GM12878 (cell line): ENCODE measurements around the gene TELO2. TPM values are rescaled to one million over a fixed set of nuclear protein-coding genes. Genes with fewer than 3 reads are reported as not detected.
A peak's percentile ranks its signal among the peaks of the same experiment; 100 is the strongest.

Source experiments
- ATF3 ChIP-seq: IDR thresholded peaks from 2 replicates; pipeline ENCODE4 v1.6.1; 2011; ENCODE audit warnings: low read depth, mild to moderate bottlenecking, low read length, moderate library complexity, borderline replicate concordance; ENCODE audit errors: extremely low read depth
- CHD4 ChIP-seq: fragments of 200-600 bp; sonication (generic); IDR thresholded peaks from 2 replicates; pipeline ENCODE4 v1.6.1; 2016; ENCODE audit warnings: mild to moderate bottlenecking
- CTCF ChIP-seq, 3 experiments: IDR thresholded peaks in 2 of 3; conservative IDR thresholded peaks in 1 of 3; 2 replicates each; pipeline ENCODE4 v1.5.1; 2011; ENCODE audit warnings: low read depth in 3 of 3, low read length in 3 of 3, mild to moderate bottlenecking in 3 of 3, control low read depth in 2 of 3, moderate library complexity in 2 of 3, inconsistent platforms in 1 of 3, mixed read lengths in 1 of 3; ENCODE audit not compliant: control insufficient read depth in 2 of 3, insufficient read depth in 1 of 3; ENCODE audit errors: extremely low read depth in 1 of 3
- ESRRA ChIP-seq: IDR thresholded peaks from 2 replicates; pipeline ENCODE4 v1.6.1; 2012; ENCODE audit warnings: mild to moderate bottlenecking, low read length, improper control_type of control experiment
- IRF4 ChIP-seq: IDR thresholded peaks from 2 replicates; pipeline ENCODE4 v1.6.1; 2011; ENCODE audit warnings: low read depth, low read length
- KAT2A ChIP-seq: conservative IDR thresholded peaks from 2 replicates; pipeline ENCODE4 v1.6.1; 2011; ENCODE audit warnings: low read depth, low read length; ENCODE audit not compliant: control insufficient read depth
- MEF2A ChIP-seq: IDR thresholded peaks from 2 replicates; pipeline ENCODE4 v1.6.1; 2011; ENCODE audit warnings: low read depth, mild to moderate bottlenecking, low read length, moderate library complexity; ENCODE audit not compliant: insufficient read depth
- MTA3 ChIP-seq: IDR thresholded peaks from 2 replicates; pipeline ENCODE4 v1.6.1; 2012; ENCODE audit warnings: low read length, inconsistent platforms, borderline replicate concordance
- NFYA ChIP-seq: IDR thresholded peaks from 2 replicates; pipeline ENCODE4 v1.6.1; 2011; ENCODE audit warnings: low read depth, mild to moderate bottlenecking, low read length, improper control_type of control experiment, borderline replicate concordance
- NKRF ChIP-seq: fragments of 450-650 bp; conservative IDR thresholded peaks from 2 replicates; pipeline ENCODE4 v1.6.1; 2017; ENCODE audit warnings: mild to moderate bottlenecking, moderate library complexity
- NR2C2 ChIP-seq: IDR thresholded peaks from 2 replicates; pipeline ENCODE4 v1.6.1; 2011; ENCODE audit warnings: borderline replicate concordance, low read depth; ENCODE audit not compliant: control insufficient read depth, insufficient read length
- POU2F2 ChIP-seq: IDR thresholded peaks from 3 replicates; pipeline ENCODE4 v1.6.1; 2011; ENCODE audit warnings: low read depth, mild to moderate bottlenecking, low read length, borderline replicate concordance
- SMAD1 ChIP-seq: fragments of 450-650 bp; IDR thresholded peaks from 2 replicates; pipeline ENCODE4 v1.6.1; 2018; ENCODE audit warnings: mild to moderate bottlenecking, low read depth; ENCODE audit not compliant: partially characterized antibody
- SMC3 ChIP-seq: IDR thresholded peaks from 2 replicates; pipeline ENCODE4 v1.6.1; 2011; ENCODE audit warnings: low read length, improper control_type of control experiment, borderline replicate concordance
- SREBF1 ChIP-seq: IDR thresholded peaks from 2 replicates; pipeline ENCODE4 v1.6.1; 2012; ENCODE audit warnings: mild to moderate bottlenecking, low read length
- TCF12 ChIP-seq: IDR thresholded peaks from 2 replicates; pipeline ENCODE4 v1.6.1; 2011; ENCODE audit warnings: low read depth, mild to moderate bottlenecking, low read length
- ZBED1 ChIP-seq: IDR thresholded peaks from 2 replicates; pipeline ENCODE4 v1.6.1; 2016; ENCODE audit warnings: borderline replicate concordance
- ZNF622 ChIP-seq: fragments of 450-650 bp; IDR thresholded peaks from 2 replicates; pipeline ENCODE4 v1.6.1; 2017; ENCODE audit warnings: mild to moderate bottlenecking, inconsistent platforms
- ZSCAN29 ChIP-seq: fragments of 450-650 bp; IDR thresholded peaks from 2 replicates; pipeline ENCODE4 v1.6.1; 2017; ENCODE audit warnings: mild to moderate bottlenecking, moderate library complexity
- ZZZ3 ChIP-seq: IDR thresholded peaks from 2 replicates; pipeline ENCODE4 v1.6.1; 2011; ENCODE audit warnings: low read depth; ENCODE audit not compliant: control insufficient read depth, insufficient read length
- polyA plus RNA-seq, 11 experiments: library from polyadenylated mRNA; depleted of rRNA in 4 of 11; unstranded in 6 of 11; stranded (reverse) in 5 of 11; fragments of >200 nt; fragmentation: Nextera tagmentation in 4 of 11; fragmentation: Illumina TruSeq in 1 of 11; extraction: Ambion mirVana in 4 of 11; extraction: Trizol in 1 of 11; gene quantifications; 1 replicate in 1 of 11; 2 replicates in 10 of 11; pipeline versions ENCODE4 v1.2.1 to v1.2.3, GENCODE V29; 2011 to 2016; ENCODE audit warnings: inconsistent platforms in 2 of 11, missing spikeins in 2 of 11, low read depth in 1 of 11
- total RNA-seq, 4 experiments: library from RNA; depleted of rRNA in 3 of 4; stranded (reverse); fragments of >200 nt in 3 of 4; fragmentation: Illumina TruSeq in 1 of 4; extraction: Trizol in 1 of 4; gene quantifications; 2 replicates each; pipeline versions ENCODE4 v1.2.1 to v1.2.3, GENCODE V29; 2013 to 2021
- TF ChIP-seq, protein P1 (sequence below): fragments of 450-650 bp; IDR thresholded peaks from 2 replicates; pipeline ENCODE4 v1.6.1; 2016; ENCODE audit warnings: mild to moderate bottlenecking
- TF ChIP-seq, protein P2 (sequence below): fragments of 150-350 bp; IDR thresholded peaks from 2 replicates; pipeline ENCODE4 v1.6.1; 2014; ENCODE audit warnings: mild to moderate bottlenecking, low read depth, low read length

The TELO2 gene
- total and polyA plus RNA-seq, 10 of the 15 experiments (the other 5 are each of a cell fraction or from before 2014, with no cell fraction given), result 0.55 to 72.8 (median 18.6) TPM

DNA sequence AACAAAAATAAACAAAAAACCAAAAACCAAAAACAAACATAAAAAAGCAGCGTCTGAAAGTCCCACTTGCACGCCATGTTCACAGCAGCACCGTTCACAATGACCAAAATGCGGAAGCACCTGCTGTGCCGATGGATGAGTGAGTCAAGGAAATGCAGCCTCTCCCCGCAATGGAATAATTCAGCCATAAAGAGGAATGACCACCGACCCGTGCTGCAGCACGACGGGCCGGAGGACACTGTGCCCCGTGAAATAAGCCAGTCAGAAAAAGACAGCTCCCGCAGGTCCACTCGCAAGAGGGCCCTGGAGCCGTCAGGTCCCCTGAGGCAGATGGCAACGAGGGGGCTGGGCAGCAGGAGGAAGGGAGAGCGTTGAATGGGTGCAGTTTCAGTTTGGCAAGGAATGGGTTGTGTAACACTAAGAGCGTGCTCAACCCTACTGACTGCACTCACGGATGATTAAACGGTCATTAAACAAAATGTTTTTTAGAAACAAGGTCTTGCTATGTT is 23.4 kb upstream of the TELO2 start (continued):
- TF ChIP-seq POU2F2 (no peak), ZNF622 (no peak), TCF12 (peak; percentile 53; the same call in 1 of the 2 replicates), NR2C2 (no peak), NFYA (no peak), ZBED1 (no peak), IRF4 (no peak), ZSCAN29 (no peak), SMAD1 (no peak), NKRF (0 out of 2 replicates have a peak, but pooled peaks have one; percentile 51), CTCF (IDR thresholded peaks at IDR 0.05 in 2 of 3, conservative IDR thresholded peaks at IDR 0.05 in 1 of 3; ENCODE audit: control insufficient read depth in 2 of 3, extremely low read depth in 1 of 3, insufficient read depth in 1 of 3, low read depth in 3 of 3, low read length in 3 of 3) (no peak), ESRRA (no peak), SMC3 (no peak), MEF2A (no peak), SREBF1 (no peak), ZZZ3 (no peak), KAT2A (no peak), MTA3 (no peak), ATF3 (no peak), CHD4 (no peak)
- TF ChIP-seq, protein P1, sequence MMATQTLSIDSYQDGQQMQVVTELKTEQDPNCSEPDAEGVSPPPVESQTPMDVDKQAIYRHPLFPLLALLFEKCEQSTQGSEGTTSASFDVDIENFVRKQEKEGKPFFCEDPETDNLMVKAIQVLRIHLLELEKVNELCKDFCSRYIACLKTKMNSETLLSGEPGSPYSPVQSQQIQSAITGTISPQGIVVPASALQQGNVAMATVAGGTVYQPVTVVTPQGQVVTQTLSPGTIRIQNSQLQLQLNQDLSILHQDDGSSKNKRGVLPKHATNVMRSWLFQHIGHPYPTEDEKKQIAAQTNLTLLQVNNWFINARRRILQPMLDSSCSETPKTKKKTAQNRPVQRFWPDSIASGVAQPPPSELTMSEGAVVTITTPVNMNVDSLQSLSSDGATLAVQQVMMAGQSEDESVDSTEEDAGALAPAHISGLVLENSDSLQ, result no peak
- TF ChIP-seq, protein P2, sequence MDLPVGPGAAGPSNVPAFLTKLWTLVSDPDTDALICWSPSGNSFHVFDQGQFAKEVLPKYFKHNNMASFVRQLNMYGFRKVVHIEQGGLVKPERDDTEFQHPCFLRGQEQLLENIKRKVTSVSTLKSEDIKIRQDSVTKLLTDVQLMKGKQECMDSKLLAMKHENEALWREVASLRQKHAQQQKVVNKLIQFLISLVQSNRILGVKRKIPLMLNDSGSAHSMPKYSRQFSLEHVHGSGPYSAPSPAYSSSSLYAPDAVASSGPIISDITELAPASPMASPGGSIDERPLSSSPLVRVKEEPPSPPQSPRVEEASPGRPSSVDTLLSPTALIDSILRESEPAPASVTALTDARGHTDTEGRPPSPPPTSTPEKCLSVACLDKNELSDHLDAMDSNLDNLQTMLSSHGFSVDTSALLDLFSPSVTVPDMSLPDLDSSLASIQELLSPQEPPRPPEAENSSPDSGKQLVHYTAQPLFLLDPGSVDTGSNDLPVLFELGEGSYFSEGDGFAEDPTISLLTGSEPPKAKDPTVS, result no peak
